Right atrium auricular region (tissue), 2 donors: ENCODE data around the gene CHRM3. TPM values are rescaled to one million over a fixed set of nuclear protein-coding genes. Genes with fewer than 3 reads are reported as not detected.

Experiments
- DNase-seq: peaks from one replicate; pipeline ENCODE4 v3.0.0-alpha.2; 2019; ENCODE audit warnings: low spot score
- H3K27ac ChIP-seq, 2 donors: fragments of 200-600 bp; sonication (generic); 1 replicate in 1 of 2; 2 replicates in 1 of 2; pipeline ENCODE4 v1.5.1; 2016 to 2019
- H3K27me3 ChIP-seq, 2 donors: fragments of 200-600 bp; sonication (generic); one replicate each; pipeline versions ENCODE4 v1.5.1 to v1.6.0; 2017 to 2019
- H3K36me3 ChIP-seq: fragments of 200-600 bp; sonication (generic); one replicate; pipeline ENCODE4 v1.5.1; 2016
- H3K4me1 ChIP-seq, 2 donors: fragments of 200-600 bp; sonication (generic); one replicate each; pipeline versions ENCODE4 v1.5.1 to v1.6.0; 2017 to 2019
- H3K4me3 ChIP-seq, 2 donors: fragments of 200-600 bp; sonication (generic); 1 replicate in 1 of 2; 2 replicates in 1 of 2; pipeline ENCODE4 v1.5.1; 2017 to 2019; ENCODE audit warnings: mild to moderate bottlenecking in 1 of 2, moderate library complexity in 1 of 2
- H3K9me3 ChIP-seq, 2 donors: fragments of 200-600 bp; sonication (generic); one replicate each; pipeline ENCODE4 v1.5.1; 2019
- CTCF ChIP-seq, 2 donors: fragments of 200-600 bp; sonication (generic); IDR thresholded peaks; one replicate each; pipeline ENCODE4 v1.5.1; 2019; ENCODE audit warnings: antibody characterized with exemption in 2 of 2
- total RNA-seq, 2 donors: library from RNA; depleted of rRNA; stranded (reverse); fragments of >200 nt; gene quantifications; one replicate each; pipeline ENCODE4 v1.1.0, GENCODE V29; 2016

CHRM3 gene
- total RNA-seq, 2 donors from 2014 or later = 2.2 to 2.4 TPM

GRCh38 chr1:239353536-239353935, 32.8 kb upstream of the CHRM3 start:
- no peak for TF ChIP-seq CTCF (IDR thresholded peaks at IDR 0.05)
- Histone ChIP-seq H3K36me3 (no peaks in the 10 kb centered on the region), H3K4me3 (no peak overlapping the region), H3K4me1 (no peaks in the 10 kb centered on the region), H3K27ac (no peak overlapping the region), H3K27me3 (no peaks in the 10 kb centered on the region), H3K9me3 (no peaks in the 10 kb centered on the region)
- no peak for DNase-seq

GRCh38 chr1:239354231-239354630, 32.1 kb upstream of the CHRM3 start:
- no peak for DNase-seq
- no peak for TF ChIP-seq CTCF (IDR thresholded peaks at IDR 0.05)
- no peaks in the 10 kb centered on the region for H3K9me3 ChIP-seq

GRCh38 chr1:239357867-239358266, 28.5 kb upstream of the CHRM3 start:
- no peak for TF ChIP-seq CTCF (IDR thresholded peaks at IDR 0.05)
- DNase-seq = no peak
- Histone ChIP-seq H3K36me3 (no peaks in the 10 kb centered on the region), H3K27me3 (no peaks in the 10 kb centered on the region), H3K4me3 (no peak overlapping the region), H3K9me3 (no peaks in the 10 kb centered on the region), H3K4me1 (no peaks in the 10 kb centered on the region), H3K27ac (no peak overlapping the region)

More at GRCh38 chr1:239354231-239354630, 32.1 kb upstream of the CHRM3 start:
- Histone ChIP-seq H3K4me1 (no peaks in the 10 kb centered on the region), H3K4me3 (no peak overlapping the region), H3K27ac (no peak overlapping the region), H3K27me3 (no peaks in the 10 kb centered on the region), H3K36me3 (no peaks in the 10 kb centered on the region)

GRCh38 chr1:239361403-239361802, 25.0 kb upstream of the CHRM3 start:
- Histone ChIP-seq H3K36me3 (no peaks in the 10 kb centered on the region), H3K9me3 (no peaks in the 10 kb centered on the region), H3K4me1 (no peaks in the 10 kb centered on the region), H3K27ac (no peak overlapping the region), H3K4me3 (no peak overlapping the region), H3K27me3 (no peaks in the 10 kb centered on the region)
- no peak for DNase-seq
- no peak for TF ChIP-seq CTCF (IDR thresholded peaks at IDR 0.05)

GRCh38 chr1:239363930-239364329, 22.4 kb upstream of the CHRM3 start:
- Histone ChIP-seq H3K4me3 (no peak overlapping the region), H3K36me3 (no peaks in the 10 kb centered on the region), H3K27ac (no peak overlapping the region), H3K4me1 (no peaks in the 10 kb centered on the region), H3K27me3 (no peaks in the 10 kb centered on the region), H3K9me3 (no peaks in the 10 kb centered on the region)
- no peak for DNase-seq
- no peak for TF ChIP-seq CTCF (IDR thresholded peaks at IDR 0.05)

- Histone ChIP-seq H3K4me1 (no peaks in the 10 kb centered on the region), H3K27me3 (no peaks in the 10 kb centered on the region), H3K4me3 (no peak overlapping the region), H3K27ac (no peak overlapping the region), H3K9me3 (no peaks in the 10 kb centered on the region), H3K36me3 (no peaks in the 10 kb centered on the region)
- no peak for DNase-seq
- no peak for TF ChIP-seq CTCF (IDR thresholded peaks at IDR 0.05)
These were observed 19.1 kb upstream of the CHRM3 start for GRCh38 chr1:239367196-239367810.
